ENCODE results near the gene RNASE13. TPM values are rescaled to one million over a fixed set of nuclear protein-coding genes. Genes with fewer than 3 reads are reported as not detected.
"Not testable (repeated sequence)": the region's sequence is repeated elsewhere in the genome, so short reads cannot be mapped to it uniquely, and the experiment has no call there.

Gene RNASE13
- total RNA-seq, 1 experiment from 2014 or later, result not detected

DNA sequence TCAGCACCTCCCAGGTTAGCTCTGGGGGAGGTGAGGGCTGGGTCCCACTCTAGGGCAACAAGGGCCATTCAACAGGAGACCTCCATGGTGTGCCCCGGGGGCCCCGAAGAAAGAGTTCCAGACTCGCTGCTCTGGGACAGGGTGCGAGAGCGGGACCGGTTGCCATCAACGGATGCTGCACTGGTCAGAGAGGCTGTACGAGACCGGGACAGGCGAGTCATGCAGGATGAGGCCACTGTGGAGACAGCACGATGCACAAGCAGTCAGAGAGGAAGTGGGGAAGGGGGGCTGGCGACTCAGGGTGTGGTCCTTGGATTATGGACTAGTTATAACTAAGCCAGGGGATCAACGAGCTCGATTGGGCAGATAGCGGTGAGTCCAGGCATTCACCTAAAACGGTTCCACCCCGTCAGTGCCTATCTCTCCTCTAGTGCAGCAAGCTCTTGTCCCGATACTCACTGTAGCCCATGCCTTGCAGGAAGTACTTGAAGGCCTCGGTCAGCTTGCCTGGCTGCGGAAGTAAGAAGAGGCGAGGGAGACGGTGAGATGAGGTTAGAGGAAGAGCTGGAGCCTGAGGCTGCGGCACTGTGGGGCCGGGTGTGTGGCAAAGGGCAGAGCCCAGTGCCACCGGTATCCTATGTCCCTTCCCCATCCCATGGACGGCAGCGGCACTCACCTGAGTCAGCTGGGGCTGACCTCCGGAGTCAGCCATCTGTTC is 16.9 kb downstream of the RNASE13 start:
- H3K9me3 ChIP-seq, result no peaks in the 10 kb centered on the region
- no peaks in the 10 kb centered on the region for H3K36me3 ChIP-seq
- DNase-seq, result no peak
- H3K27me3 ChIP-seq, result no peaks in the 10 kb centered on the region
- no peak overlapping the region for H3K4me3 ChIP-seq

DNA sequence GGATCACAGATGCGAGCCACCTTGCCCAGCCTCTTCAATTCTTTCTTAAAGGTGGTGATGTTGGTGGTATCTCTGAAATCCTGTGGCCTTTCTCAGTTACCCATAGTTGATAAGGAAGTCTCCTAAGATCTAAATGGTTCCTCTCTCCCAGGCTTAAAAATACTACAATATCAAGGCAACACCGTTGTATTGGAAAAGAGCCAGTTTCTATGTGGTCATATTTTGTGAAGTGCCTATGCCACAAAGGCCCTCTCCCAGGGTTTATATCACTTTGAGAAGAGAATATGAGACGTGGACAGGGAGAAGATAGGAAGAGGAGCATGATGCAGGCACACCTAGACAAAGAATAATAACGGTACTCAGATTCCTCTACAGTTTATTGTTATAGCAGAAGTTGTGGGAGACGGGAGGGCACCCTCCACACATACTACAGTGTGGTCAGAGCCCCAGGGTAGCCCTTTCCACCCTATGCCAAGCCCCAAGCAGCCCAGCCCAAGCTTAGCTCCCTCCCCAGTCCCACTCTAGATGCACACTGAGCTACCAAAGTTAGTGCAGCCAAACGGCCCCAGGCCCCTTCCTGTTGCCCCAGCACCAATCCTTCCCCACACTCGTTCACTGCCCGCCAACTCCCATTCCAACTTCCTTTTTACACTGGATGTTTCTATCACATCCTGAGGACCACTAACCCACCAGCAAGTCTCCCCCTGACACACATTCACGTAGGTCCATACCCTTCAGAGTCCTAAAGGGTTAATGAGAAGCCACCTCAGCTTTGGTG is 18.0 kb downstream of the RNASE13 start:
- no peak for DNase-seq
- H3K9me3 ChIP-seq, result no peaks in the 10 kb centered on the region
- H3K27me3 ChIP-seq, result no peaks in the 10 kb centered on the region
- H3K36me3 ChIP-seq, result no peaks in the 10 kb centered on the region
- H3K4me3 ChIP-seq, result no peak overlapping the region

DNA sequence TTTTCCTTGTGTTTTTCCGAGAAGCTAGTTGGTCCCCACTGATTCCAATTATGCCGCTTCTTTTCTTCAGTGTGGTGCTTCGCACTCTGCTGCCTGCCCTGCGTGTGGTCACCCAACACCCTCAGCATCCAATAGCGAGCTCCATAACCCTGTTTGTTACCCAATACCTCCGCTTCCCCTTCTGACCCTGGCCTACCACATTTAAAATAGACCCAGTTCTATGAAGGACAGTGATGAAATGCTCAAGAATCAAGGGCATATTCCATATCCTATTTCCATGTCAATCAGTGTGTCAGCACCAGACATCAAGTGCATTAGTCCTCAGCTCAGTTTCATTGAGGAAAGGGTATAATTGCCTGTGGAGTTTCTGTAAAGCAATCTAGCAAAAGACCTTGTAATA is 19.3 kb downstream of the RNASE13 start:
- no peaks in the 10 kb centered on the region for H3K9me3 ChIP-seq
- H3K27me3 ChIP-seq, result no peaks in the 10 kb centered on the region
- no peak for DNase-seq
- H3K4me3 ChIP-seq, result no peak overlapping the region
- no peaks in the 10 kb centered on the region for H3K36me3 ChIP-seq

DNA sequence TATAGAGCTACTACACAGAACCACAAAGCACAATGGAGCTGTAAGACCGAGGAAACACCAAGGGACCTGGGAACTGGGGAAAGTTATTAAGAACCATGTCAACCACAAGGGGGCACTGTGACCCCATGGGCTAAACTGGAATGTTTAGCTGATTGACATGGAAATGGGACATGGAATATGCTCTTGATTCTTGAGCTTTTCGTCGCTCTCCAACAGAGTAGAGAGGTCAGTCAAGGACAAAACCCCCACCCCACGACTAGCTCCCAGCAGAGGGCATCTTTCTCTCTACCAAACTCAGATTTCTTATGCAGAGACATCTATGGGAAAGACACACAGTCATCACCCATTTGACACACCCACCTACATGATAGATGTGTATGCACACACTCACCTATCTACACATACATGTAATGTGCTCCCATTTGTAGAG is 19.8 kb downstream of the RNASE13 start:
- DNase-seq, result peak; percentile 43
- no peaks in the 10 kb centered on the region for H3K36me3 ChIP-seq
- no peaks in the 10 kb centered on the region for H3K27me3 ChIP-seq
- no peak overlapping the region for H3K4me3 ChIP-seq
- H3K9me3 ChIP-seq, result no peaks in the 10 kb centered on the region

DNA sequence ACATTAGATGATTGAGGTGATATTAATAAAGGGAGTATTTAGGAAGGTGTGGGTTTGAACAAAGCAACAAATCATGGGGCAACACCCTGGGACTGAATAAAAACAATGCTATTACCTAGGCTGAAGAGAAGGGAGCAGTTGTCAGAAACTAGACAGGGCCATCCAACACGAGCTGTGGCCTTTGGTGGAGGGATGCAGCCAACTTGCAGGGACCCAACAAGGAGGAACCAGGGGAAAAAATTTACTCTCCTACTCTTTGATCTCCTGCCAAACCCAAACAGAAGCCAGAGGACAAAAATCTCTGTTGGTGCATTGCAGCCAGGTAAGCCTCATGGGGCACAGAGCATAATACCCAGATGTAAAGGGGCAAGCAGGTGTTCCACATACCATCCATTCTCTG is 23.5 kb downstream of the RNASE13 start:
- no peak overlapping the region for H3K4me3 ChIP-seq

DNA sequence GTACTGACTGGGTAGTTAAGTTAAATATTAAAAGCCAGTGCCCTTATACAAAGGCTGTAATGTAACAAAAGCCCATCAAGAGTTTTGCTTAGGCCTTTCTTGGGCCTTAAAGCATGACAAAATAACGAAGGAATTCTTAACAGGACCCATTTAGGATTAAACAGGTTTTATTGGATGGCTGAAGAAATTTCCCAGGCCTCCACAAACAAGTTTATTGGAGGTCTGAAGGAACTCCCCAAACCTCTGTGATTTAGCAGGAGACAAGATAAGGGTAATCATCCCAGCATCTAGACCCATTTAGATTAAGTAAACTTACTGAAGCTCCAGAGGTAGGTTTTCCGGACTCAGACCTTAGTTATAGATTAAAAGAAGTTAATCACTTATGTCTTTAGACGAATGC is 24.9 kb downstream of the RNASE13 start:
- not testable (repeated sequence) for H3K9me3 ChIP-seq, DNase-seq, H3K4me3 ChIP-seq, H3K27me3 ChIP-seq, H3K36me3 ChIP-seq

More for the DNA sequence above, 23.5 kb downstream of the RNASE13 start:
- H3K36me3 ChIP-seq, result no peaks in the 10 kb centered on the region
- no peaks in the 10 kb centered on the region for H3K27me3 ChIP-seq
- no peak for DNase-seq
- H3K9me3 ChIP-seq, result no peaks in the 10 kb centered on the region

DNA sequence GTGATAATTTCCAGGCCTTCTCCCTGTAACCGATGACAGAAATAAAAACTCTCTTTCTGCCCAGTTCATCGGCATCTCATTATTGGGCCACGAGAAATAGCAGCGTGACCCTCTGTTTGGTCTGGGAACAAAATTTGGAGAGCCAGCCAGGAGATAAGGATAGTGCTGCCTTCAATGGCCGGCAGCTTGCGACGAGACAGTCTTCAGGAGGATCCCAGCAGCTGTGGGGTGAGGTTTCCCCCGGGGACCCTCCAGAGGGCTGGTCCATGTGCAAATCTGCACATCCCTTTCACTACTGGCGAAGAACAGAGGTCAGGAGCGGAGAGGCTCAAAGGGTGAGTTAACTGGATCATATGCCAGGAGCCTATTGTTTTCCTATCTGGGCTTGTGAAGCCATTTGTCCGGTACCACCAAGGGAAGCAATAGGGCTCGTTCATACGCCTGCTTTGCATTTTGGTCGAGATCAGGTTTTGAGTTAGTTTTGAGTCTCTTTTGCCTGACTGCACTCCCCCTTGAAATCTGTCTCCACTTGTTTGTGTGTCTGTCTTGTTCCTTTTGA is 30.7 kb downstream of the RNASE13 start:
- H3K36me3 ChIP-seq, result no peaks in the 10 kb centered on the region
- H3K9me3 ChIP-seq, result no peaks in the 10 kb centered on the region
- no peak overlapping the region for H3K4me3 ChIP-seq
- no peaks in the 10 kb centered on the region for H3K27me3 ChIP-seq
- DNase-seq, result no peak

DNA sequence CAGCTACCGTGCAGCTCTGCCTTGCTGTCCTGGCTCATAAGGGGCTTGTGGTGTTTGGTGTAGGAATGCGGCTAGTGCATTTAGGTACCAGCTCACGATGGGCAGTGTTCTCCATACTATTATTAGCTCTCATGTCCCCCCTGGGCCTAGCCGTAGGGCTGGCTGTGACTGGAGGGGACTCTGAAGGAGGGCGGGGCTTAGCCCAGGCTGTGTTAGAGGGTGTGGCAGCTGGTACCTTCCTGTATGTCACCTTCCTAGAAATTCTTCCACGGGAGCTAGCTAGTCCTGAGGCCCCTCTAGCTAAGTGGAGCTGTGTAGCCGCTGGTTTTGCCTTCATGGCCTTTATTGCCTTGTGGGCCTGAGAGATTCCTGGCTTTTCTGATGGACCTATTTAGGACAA is 33.4 kb downstream of the RNASE13 start:
- Histone ChIP-seq H3K27me3 (no peaks in the 10 kb centered on the region), H3K9me3 (no peaks in the 10 kb centered on the region), H3K4me3 (no peak overlapping the region), H3K36me3 (no peaks in the 10 kb centered on the region)
- no peak for DNase-seq

DNA sequence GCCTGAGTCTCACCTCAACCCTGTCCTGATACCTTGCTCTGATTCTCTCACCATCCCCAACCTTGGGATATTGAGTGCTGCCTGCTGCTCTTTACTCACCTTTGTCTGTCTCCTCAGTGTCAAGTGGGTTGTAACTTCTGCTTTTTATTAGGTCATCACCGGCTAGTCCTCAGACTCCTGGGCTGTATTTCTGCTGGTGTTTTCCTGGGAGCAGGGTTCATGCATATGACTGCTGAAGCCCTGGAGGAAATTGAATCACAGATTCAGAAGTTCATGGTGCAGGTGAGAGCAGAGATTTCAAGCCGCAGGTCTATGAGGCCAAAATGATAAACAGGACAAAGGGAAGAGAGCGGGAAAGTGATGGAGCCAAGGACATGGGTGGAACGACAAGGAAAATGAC is 35.0 kb downstream of the RNASE13 start:
- Histone ChIP-seq H3K9me3 (no peaks in the 10 kb centered on the region), H3K36me3 (peaks cover 2% of the 10 kb centered on the region; the same call in 1 of the 2 replicates), H3K27me3 (no peaks in the 10 kb centered on the region), H3K4me3 (no peak overlapping the region)
- no peak for DNase-seq

DNA sequence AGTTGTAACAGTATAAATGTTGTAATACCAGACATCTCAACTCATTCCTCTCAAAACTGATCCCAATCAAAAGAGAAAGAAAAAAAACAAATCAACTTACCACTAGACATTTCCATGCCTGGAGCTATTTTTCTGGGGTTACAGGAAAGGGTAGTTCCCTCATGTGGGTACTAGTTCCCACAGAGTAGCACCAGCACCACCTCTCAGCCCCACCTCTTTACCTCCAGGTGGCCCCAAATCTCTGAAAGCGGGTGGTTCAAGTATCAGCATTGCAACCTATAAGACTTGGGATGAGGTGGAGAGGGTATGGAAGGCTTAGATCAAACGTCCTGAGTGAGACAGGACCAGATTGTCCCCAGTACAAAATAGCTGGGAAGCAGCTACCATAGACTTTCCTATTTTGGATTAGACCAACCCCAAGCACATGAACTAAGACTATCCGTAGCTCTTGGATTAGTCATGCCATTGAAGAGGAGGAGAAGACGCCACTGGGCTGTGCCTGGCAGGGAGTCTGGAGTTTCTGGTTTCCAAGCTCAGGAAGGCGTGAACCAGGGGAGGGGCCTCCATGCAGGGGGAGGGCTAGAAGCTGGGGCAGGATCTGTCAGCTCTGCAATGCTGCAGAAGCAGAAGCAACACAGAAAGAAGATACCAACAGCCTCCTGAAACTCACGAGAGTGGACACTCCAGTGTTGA is 35.8 kb downstream of the RNASE13 start, which contains the start of gene SLC39A2:
Gene SLC39A2 (plus strand): TSS at position 620 of the 693 bp plus-strand sequence. CDS start 154 bp downstream, outside the sequence.
- peak; percentile 52 for DNase-seq
- H3K4me3 ChIP-seq, result no peak within 1 kb of the TSS
- peaks cover 2% of the 10 kb centered on the region; the same call in 1 of the 2 replicates for H3K36me3 ChIP-seq
- H3K27me3 ChIP-seq, result no peaks in the 10 kb centered on the region
- no peaks in the 10 kb centered on the region for H3K9me3 ChIP-seq

DNA sequence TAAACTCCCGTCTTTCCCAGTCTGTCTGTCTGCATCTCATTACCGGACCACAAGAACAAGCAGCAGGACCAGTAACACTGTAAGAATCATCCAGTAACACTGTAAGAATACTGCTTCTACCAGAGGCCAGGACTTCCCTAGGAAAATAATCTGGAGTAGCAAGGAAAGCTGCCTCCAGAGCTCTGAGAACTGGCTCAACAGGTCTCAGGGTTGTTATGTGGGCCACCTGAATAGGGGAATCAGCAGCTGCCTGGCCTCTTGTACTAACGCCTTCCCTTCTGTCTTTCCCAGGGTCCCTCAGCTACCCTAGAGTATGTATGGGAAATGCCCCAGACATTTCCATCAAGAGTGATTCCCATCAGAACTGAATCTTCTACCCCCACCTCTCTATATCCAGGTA is 36.5 kb downstream of the RNASE13 start:
- H3K4me3 ChIP-seq, result no peak overlapping the region

DNA sequence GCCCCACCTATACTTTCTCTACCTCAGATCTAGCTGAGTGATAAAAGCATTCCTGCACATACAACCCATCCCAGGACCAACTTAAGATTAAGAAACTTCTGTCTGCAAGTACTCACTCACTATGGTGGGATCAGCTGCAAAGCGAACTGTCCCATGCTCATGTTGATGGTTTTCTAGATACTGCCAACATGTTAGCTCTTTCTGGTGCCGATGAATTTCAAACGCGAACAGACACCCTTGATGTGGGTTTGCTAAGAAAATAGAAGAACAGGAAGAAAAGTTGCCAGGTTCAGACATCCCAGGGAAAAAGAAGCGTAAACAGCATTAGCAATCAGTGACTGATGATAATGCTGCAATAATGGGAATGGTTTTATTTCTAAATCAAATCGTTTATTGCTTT is 37.0 kb downstream of the RNASE13 start:
- Histone ChIP-seq H3K27me3 (no peaks in the 10 kb centered on the region), H3K4me3 (no peak overlapping the region), H3K36me3 (peaks cover 2% of the 10 kb centered on the region), H3K9me3 (no peaks in the 10 kb centered on the region)
- DNase-seq, result no peak

More for the DNA sequence above, 36.5 kb downstream of the RNASE13 start:
- DNase-seq, result no peak
- Histone ChIP-seq H3K36me3 (peaks cover 2% of the 10 kb centered on the region; the same call in 1 of the 2 replicates), H3K27me3 (no peaks in the 10 kb centered on the region), H3K9me3 (no peaks in the 10 kb centered on the region)

DNA sequence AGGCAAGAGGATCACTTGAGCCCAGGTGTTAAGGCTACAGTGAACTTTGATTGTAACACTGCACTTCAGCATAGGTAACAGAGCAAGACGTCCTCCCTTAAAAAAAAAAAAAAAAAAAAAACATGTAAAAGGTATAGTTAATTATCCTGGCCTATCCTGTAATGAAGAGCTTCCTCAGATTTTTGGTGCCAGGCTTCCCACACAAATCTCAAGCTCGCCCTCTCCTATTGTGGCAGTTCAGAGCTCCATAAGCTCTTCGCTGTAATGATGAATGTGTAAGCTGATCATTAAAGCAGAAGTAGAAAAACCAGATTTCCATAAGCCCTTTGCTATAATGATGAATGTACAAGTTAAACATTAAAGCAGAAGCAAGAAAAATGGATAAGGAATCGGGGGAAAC is 37.5 kb downstream of the RNASE13 start:
- Histone ChIP-seq H3K9me3 (no peaks in the 10 kb centered on the region), H3K4me3 (no peak overlapping the region), H3K27me3 (no peaks in the 10 kb centered on the region), H3K36me3 (peaks cover 6% of the 10 kb centered on the region)
- DNase-seq, result no peak

DNA sequence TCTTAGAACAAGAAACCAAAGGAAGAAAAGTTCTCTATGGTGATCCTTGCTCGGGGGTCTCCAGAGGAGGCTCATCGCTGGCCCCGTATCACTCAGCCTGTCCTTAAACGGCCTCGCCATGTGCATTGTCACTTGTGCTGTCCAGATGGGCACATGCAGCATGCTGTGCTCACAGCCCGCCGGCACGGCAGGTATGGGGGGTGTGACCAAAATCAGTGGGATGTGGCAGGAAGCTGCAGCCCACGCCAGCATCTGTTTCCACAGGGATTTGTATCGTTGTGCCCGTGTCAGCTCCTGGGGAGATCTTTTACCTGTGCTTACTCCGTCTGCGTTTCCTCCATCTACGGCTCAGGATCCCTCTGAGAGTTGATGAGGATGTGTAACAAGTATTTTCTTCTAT is 38.1 kb downstream of the RNASE13 start:
- Histone ChIP-seq H3K4me3 (no peak overlapping the region), H3K9me3 (no peaks in the 10 kb centered on the region), H3K27me3 (no peaks in the 10 kb centered on the region), H3K36me3 (peaks cover 12% of the 10 kb centered on the region)
- DNase-seq, result no peak

DNA sequence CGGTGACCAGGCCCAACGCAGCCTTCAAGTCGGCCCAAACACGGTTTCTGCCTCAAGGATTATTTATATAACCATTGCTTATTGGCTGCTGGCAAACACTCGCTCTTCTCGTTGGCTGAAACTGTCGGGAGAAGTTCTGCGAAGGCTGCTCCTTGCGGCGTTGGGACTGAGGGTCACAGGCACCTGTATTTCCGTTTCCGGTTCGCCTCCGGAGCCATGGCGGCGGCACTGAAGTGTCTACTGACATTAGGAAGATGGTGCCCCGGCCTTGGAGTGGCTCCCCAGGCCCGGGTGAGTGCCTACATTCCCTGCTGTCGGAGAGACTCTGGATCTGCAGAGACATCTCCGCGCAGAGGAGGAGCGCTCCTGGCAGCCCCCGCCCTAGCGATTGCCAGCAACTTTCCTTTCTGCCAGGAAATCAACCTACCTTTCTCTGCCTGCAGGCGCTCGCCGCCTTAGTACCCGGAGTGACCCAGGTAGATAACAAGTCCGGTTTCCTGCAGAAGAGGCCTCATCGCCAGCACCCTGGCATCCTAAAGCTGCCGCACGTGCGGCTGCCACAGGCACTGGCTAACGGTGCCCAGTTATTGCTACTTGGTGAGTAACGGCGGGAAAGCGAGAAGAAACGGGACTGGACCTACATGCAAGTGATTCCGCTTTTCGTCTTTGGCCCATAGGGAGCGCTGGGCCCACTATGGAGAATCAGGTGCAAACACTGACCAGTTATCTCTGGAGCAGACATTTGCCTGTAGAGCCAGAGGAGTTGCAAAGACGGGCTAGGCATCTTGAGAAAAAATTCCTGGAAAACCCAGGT is 44.6 kb downstream of the RNASE13 start, which contains the start of gene METTL17:
Gene METTL17 (plus strand): TSS at position 194 of the 814 bp plus-strand sequence. CDS start 23 bp downstream, at position 217.
- H3K27me3 ChIP-seq, result no peaks in the 10 kb centered on the region
- H3K36me3 ChIP-seq, result peaks cover 11% of the 10 kb centered on the region
- peak within 1 kb of the TSS; percentile 91 for H3K4me3 ChIP-seq
- peak; percentile 92 for DNase-seq
- no peaks in the 10 kb centered on the region for H3K9me3 ChIP-seq

DNA sequence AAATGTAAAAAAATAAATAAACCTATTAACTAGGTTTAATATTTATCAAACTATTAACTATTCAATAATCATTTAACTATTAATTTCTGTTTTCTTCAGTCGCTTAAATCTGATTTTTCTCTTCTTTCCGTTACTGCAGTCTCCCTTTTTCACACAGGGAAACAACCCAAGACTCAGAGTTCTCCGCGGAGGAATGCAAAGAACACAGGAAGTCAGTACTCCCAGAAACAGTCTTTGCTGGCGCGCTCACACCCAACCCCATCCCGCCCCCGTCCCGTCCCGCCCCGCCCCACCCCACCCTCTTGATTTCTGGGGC is 45.2 kb downstream of the RNASE13 start:
- Histone ChIP-seq H3K36me3 (peaks cover 9% of the 10 kb centered on the region), H3K9me3 (no peaks in the 10 kb centered on the region)

More for the DNA sequence above, 45.2 kb downstream of the RNASE13 start:
- H3K27me3 ChIP-seq, result no peaks in the 10 kb centered on the region
- H3K4me3 ChIP-seq, result peak overlapping the region; percentile 31
- DNase-seq, result no peak

All from MG63 (cell line).